GM20431 (cell line): ENCODE data around the gene APMAP.
"Not testable (repeated sequence)": the region's sequence is repeated elsewhere in the genome, so short reads cannot be mapped to it uniquely, and the experiment has no call there.

ENCODE experiments used
- in situ Hi-C: fragments of 300-500 bp; cut with MseI, MboI; formaldehyde crosslinking; loops from one replicate; pipeline ENCODE4 v1.15.0; 2020; ENCODE audit warnings: low sequenced_read_pairs; ENCODE audit not compliant: unreplicated experiment

The APMAP gene

DNA sequence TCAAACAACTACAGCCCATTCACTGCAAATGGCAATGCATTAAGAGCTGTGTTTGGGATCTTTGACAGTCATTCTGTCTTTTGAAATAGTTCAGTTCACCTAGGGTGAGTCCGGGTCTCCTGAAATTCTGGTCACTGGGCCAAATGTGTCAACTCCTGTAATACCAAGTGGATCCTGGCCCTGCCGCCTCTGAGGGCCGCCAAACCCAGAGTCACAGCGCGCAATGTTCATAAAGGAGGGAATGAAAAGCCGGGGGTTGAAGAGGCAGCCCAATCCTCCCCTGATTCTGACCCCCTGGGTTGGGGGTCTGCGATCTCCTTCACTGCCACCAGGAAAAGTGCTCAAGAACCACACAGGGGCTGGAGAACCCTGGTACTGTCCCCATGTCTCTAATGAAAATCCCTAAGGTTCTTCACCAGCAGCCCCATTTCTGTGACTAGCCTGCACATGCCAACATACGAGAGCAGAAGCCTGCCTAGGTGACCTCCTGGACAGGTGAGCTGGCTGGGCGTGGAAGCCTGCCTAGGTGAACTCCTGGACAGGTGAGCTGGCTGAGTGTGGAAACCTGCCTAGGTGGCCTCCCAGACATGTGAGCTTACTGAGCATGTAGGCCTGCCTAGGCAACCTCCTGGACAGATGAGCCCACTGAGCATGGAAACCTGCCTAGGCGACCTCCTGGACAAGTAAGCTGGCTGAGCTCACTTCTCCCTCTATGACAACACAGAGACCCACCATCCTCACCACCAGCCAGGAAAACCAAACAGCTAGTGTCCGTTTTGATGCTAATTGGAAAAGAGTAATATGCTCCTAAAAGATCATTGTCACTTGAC is 16.1 kb upstream of the APMAP start:
- in situ Hi-C loops, result no loop called here

DNA sequence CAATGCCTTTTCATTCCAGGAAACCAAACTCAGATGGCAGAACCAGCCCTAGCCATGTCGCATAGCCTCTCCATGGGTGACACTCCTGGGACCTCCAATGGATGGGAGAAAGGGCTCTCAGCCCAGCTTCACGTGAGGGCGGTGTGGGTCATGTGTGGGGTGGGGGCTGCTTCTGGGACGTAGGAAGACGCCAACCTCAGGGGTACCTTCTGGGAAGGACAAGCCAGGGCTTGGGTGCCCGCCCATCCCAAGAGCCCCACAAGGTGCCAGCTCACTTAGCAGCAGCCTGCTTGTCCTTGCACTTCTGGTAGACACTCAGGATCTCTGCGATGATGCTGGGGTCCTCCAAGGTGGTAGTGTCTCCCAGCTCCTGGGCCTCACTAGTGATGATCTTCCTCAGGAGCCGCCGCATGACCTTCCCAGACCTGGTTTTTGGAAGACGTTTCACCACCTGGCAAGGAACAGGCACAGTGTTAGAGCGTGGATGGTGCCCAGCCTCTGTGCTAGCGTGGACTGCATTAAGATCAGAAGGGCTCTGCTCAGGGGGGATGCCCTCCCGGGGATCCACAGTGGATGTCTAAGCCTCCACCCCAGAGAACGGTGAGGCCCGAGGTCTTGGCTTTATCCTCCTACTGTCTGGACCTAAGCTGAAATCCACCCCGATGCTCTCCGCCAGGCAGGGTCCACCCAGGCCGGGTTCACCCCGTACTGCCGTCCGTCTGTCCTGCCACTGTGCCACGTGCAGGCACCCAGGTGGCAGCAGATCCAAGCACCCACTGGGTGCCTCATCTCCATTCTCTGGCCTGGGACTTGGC is 15.1 kb upstream of the APMAP start:
- in situ Hi-C loops, result no loop called here

DNA sequence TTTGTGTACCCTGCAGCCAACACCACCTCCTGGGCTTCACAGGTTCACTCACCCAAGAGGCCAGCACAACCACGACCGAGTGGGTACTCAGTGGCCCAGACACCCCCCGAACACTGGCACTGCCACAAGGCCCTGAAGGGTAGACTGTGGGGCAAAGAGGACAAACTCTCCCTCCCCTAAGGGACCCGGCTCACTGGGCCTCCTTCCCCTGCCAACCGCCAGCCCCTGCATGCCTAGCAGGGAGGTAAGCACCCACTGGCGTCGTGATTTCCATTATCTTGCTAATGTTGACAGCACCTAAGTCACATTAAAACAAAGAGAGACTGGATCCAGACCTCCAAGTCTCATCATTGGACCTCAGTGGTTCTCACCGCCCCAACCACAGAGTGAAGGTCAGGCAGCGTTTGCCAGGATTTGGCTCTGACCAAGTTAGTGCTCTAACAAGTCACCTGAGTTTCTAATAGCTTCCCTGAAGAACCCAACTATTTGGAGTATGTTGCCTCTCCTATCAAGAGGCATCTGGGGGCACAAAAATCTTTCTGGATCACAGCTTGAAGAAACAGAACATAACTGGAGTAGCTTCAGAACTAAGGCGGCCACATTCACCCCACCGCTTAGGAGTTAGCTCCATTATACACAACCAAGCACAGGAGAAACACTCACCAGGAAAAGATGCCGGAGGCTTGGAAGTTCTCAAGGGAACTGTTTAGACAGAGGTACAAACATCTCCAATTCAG is 14.0 kb upstream of the APMAP start:
- in situ Hi-C loops, result no loop called here

DNA sequence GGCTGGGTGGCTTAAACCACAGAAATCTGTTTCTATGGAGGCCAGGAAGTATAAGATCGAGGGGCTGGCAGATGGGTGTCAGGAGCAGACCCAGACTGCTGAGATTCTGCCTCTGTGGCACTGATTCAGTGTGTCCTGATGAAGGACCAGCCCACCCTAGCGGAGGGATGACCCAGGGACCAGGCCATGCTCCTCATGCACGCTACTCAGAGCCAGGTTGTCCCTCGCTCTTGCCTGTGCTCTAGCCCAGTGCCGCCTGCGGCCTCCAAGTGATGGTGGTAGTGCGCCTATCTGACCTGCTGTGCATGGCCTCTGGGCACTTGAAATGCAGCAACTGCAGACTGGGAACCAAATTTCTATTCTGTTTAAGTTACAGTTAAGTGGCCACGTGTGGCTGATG is 13.1 kb upstream of the APMAP start:
- in situ Hi-C loops, result no loop called here

DNA sequence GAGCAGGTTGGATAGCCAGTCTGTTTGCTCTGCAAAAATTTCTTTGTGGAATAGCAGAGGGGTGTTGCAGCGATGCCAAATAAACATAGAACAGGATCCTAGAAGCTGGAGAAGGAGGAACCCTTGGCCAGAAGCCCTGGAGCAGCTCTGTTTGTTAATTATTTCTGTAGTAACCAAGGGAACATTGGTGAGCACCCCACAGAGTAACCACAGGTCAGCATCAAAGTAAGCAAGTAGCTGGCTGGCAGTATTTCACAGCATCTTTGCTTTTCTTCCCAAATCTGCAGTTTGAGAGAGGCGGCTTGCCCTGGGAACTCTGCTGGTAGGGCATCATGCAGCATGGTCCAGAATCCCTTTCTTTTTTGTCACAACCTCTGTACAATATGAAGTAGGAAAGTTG is 12.7 kb upstream of the APMAP start:
- in situ Hi-C loops, result no loop called here

DNA sequence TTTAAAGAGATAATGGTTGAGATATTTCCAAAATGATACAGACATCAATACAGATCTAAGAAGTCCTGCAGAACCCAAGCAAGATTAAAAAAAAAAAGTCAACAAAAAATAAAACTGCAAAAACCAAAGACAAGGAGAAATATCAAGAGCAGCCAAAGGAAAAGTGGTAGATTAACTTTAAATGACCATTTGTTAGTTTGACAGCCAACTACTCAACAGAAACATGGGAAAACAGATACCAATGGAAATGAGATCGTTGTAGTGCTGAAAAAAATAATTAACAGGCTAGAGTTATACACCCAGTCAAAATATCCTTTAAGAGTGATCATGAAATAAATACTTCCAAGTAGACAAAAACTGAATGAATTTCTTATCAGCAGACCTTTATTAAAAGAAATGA is 10.5 kb upstream of the APMAP start:
- in situ Hi-C loops, result no loop called here

DNA sequence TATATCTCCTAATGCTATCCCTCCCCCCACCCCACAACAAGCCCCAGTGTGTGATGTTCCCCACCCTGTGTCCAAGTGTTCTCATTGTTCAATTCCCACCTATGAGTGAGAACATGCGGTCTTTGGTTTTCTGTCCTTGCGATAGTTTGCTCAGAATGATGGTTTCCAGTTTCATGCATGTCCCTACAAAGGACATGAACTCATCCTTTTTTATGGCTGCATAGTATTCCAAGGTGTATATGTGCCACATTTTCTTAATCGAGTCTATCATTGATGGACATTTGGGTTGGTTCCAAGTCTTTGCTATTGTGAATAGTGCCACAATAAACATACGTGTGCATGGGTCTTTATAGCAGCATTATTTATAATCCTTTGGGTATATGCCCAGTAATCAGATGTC is 8.8 kb upstream of the APMAP start:
- in situ Hi-C loops, result not testable (repeated sequence)

DNA sequence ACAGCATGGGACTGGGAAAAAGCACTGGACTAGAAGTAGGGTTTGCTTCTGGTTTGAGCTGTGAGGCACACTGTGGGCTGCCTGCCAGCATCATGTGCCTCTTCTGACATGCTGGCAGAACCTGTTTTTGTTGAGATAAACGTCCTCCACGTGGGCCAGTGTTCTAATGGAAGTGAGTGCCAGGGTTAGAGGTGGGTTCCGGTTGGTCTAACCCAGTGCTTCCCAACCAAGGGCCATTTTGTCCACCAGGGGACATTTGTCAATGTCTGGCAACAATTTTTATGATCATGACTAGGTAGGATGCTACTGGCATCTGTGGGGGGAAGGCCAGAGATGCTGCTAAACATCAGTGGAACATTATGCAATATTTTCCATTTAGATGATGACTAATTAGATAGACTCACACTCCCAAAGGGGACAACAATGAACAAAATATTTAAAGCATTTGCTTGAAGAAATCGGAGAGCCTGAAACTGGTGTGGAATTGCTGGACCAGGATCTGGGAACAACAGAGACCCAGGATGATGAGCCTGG is 7.8 kb upstream of the APMAP start:
- in situ Hi-C loops, result no loop called here

DNA sequence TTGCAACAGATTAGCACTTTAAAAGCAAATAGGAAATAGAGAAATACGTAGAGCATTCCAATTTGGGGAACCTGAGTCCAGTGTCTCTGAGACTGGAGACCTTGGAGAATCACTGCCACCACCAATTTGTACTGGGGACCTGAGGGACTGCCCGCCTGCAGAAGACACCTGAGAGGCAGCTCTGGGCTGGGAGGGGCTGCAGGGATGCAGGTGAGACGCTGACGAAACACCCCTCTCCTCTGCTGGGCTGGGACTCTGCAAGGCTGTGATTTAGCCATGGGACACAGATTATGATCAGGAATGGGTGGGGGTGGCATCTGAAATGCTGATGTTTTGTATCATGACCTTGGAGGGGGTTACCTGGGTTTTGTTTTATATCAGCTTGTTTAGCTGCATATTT is 7.0 kb upstream of the APMAP start:
- in situ Hi-C loops, result loop anchor here (5.0 to 10.0 kb wide), 2 partner anchors 63 to 175 kb away; no protein-coding TSS in a partner anchor

DNA sequence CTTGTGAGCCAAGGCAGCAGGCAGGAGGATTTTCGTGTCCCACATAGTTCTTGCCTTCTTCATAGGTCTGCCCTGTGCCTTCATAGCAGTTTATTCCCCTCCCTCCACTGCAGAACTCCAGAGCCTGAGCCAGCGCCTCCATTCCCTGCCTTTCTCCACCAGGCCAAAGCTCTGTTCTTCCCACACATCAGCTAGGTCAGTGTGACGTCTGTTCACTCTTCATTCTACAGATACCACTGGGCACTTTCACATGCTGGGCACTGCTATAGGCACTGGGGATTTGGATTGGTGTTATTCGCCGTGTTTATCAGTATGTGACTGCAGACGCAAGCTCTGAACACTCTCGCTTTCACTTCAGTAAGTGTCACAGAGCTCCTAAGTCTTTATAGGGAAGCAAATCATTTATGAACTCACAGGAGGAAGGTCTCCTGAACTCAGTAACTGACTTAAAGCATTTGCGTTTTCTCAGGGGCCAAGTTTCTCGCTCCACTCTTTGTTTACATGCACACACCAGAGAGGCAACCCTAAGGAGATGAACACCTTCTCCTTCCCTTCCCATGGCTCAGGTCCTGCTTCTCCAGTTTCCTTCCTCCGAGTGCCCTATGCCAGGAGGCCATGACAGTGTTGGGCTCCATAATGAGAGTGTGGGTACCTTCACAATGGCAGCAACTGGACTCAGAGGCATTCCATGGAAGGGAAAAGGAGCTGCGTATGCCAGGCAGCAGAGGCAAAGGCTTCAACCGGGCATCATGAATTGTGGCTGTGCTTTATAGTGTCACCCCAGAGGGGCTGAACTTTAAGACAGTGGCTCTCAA is 6.3 kb upstream of the APMAP start:
- in situ Hi-C loops, result loop anchor here (5.0 to 10.0 kb wide), 2 partner anchors 63 to 176 kb away; no protein-coding TSS in a partner anchor

DNA sequence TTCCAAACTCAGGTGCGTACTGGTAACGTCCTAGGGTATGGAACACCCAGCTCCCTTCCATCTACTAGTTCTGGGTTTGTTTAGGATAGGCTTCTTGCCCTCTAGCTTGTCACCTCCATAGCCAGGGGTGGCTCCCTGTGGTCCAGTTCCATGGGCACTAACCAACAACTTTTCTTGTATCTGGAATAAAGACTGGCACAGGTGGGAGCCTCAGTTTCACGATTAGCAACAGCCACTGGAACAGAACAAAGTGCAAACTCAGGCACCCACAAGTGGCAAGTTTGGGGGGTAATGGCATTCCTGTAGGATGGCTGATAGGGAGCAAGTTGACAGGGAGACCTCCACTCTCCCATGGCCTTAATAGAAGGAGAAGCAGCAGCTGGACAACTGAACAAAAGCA is 5.6 kb upstream of the APMAP start:
- in situ Hi-C loops, result loop anchor here (5.0 to 10.0 kb wide), 2 partner anchors 64 to 177 kb away; no protein-coding TSS in a partner anchor

DNA sequence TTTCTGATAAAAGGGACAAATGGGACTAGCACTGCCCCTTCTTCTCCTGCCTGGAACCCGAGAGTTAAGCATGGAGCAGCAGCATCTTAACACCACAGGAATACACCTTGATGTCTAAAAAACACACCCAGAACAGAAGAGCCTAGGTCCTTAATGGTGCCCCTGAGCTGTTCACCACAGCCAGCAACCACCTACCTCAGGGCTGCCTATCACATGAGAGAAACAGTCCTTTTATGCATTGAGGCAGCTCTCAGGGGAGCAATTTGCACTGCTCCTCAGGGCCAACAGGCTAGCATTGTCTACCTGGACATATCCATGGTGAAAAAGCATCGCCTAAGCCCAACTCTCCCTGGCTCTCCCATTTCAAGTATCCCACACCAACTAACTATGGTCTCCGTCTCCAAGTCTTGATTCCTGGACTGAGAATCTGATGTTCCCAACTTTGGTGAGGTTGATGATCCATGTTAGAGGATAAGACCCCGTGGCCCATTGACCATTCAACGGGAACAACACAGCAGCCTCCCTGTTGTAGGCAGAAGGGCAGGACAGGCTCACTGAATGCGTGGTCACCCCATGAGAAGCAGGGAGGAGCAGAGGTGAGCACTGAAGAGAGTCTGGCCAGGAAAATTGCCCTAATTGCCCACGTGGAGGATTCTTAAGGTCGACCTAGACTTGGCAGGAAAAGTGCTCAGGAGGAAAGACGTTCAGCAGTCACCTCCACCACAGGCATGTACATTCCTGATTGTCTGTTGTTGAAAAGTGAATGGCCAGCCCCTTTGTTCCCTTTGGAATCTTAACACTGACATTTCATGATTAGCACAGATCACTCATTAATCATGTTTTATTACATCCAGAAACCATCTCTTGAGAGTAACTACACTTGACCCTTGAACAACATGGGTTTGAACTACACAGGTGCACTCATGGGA is 4.2 kb upstream of the APMAP start:
- in situ Hi-C loops, result loop anchor here (5.0 to 10.0 kb wide), 2 partner anchors 66 to 178 kb away; no protein-coding TSS in a partner anchor

DNA sequence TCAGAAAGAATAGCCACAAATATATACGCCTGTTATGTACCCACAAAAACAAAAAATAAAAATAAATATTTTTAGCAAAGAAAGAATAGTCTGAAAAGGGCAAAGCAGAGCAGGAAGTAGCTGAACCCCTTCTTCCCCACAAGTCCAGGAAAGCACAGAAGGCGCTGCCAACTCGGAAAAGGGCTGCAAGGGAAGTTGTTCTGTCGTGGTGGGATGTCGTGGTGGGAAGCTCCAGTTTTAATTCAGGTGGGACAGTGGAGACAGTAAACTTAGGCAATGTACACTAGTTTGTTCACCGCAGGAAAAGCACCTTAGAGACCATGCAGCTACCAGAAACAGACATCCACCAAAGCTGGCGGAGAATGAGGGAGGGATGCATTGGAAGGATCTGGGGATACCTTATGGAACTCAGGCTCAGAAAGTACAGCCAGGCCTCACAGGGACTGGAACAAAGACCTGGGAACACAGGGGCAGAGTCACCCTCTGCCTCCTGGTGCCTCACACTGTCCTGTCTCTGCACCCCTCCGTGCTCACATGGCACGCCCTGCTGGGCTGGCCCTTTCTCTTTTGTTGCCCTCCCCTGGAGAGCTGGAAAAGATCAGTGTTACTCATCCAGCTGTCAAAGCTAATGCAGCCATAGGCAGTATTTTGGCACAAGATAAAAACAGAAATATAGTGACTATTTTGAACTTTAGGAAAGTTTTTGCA is 3.3 kb upstream of the APMAP start:
- in situ Hi-C loops, result loop anchor here (5.0 to 10.0 kb wide), 2 partner anchors 66 to 179 kb away; no protein-coding TSS in a partner anchor

DNA sequence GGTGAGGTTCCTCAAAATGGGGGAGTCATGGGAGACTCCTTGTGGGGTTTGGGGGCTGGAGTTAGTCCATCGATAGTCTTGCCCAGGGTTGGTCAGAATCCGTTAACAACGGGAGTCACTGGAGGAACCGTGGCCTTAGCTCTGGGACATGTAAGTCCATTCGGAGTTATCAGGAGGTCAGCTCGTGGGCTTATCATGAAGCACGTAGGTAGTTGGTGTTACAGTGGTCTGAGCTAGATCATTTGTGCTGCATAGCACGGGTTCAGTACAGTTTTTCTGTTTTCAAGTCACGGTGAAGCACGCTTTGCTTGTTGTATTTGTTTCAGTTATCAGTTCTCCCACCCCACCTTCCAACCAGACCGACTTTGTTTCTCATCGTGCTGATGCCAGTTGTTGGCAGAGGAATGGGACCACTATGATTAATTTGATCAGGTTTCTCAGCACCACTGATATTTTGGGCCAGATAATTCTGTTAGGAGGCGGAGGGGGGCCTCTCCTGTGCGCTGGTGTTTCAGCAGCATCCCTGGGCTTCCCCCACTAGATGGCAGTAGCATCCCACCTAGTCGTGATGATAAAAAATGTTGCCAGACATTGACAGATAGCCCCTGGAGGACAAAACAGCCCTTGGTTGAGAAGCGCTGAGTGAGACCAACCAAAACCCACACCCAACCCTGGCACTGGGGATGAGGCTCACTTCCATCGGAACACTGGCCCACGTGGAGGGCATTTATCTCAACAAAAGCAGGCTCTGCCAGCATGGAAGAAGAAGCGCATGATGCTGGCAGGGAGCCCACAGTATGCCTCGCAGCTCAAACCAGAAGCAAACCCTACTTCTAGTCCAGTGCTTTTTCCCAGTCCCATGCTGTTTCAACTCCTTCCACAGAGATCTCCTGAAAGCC is 2.2 kb upstream of the APMAP start:
- in situ Hi-C loops, result loop anchor here (5.0 to 10.0 kb wide), 2 partner anchors 68 to 180 kb away; no protein-coding TSS in a partner anchor

DNA sequence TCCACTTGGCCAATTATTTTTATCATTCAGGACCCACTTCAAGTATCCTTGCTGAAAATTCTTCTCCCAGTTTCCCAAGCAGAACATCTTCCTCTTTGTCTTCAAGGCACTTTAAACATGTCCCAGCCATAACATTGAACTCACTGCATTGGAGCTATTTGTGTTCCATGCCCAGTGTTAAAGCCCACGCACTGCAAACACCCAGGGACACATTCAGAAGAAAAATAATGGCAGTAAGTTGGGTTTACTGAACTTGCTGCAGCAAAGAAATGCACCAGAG is 1.6 kb upstream of the APMAP start:
- in situ Hi-C loops, result loop anchor here (10.0 kb wide), 1 partner anchor 181 kb away; no protein-coding TSS in a partner anchor

DNA sequence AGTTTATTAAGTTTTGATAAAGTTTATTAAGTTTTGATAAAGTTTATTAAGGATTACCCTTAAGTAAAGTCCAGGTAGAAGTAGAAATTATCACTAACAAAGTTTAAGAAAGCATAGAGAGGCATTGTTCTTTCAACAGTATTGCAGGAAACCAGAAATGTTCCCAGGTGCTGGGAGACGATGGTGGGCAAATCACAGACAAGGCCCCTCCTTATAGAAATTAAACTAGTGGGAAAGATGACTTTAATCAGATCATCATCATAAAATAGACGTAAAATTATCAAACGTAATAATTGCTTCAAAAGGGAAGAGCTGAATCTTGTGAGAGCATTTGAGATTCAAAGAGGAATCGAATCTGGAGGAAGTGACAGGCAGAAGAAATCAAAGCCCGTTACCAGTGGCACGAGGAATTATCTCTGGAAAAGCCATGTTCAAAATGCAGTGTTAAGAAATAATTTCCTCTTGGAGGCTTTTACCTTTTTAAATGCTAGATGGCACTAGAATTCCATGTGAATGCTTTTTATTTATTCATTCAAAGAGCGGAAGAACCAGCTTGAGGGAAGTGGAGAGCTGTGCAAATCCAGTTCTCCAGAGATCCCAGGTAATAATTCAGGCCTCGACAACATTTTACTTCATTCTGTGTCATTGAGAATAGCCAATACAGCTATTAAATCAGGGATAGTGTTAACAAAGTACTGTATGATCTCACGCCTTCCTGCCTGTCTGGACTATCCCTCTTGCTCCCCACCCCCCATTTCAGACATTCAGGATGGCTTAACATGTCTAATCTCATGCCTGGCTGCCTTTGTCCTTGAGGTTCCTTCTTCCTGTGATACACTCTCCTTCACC is 1.0 kb upstream of the APMAP start:
- in situ Hi-C loops, result loop anchor here (10.0 kb wide), 1 partner anchor 181 kb away; no protein-coding TSS in a partner anchor
